GM21367 (cell line): ENCODE data around the gene PMPCA.

ENCODE experiments used
- ATAC-seq: cut with Tn5 transposase; IDR thresholded peaks from one replicate; pipeline ENCODE4 v1.9.1; 2021; ENCODE audit not compliant: unreplicated experiment

The PMPCA gene

DNA sequence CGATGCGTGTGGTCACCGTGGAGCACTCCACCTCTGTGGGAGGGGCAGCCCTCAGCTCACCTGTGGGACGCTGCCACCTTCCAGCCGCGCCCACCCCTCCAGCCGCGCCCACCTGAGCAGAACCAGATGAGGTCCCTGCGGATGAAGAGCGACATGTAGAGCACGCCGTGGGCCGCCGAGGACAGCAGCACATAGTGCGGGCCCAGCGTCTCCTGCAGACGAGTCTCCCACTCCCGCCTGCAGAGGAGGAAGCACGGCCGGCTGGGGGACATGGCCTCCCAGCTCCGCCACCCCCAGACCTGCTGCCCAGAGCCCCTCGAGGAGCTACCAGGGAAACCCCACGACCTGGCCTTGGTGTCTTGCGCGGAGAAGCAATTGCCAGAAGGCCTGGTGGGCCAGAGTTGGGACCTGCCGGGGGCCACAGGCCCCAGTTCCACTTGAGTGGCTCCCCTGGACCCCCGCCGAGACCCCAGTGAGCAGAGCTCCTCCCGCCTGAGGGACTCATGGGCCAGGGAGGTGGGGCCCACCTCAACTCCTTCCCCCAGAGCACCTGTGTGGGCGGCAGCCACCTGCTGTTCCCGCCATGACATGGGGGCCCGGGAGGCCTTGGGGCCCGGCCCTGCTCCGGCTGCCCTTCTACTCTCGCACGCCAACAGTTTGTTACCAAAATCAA lies 22.7 kb downstream of the PMPCA start:
- ATAC-seq, result no peak

DNA sequence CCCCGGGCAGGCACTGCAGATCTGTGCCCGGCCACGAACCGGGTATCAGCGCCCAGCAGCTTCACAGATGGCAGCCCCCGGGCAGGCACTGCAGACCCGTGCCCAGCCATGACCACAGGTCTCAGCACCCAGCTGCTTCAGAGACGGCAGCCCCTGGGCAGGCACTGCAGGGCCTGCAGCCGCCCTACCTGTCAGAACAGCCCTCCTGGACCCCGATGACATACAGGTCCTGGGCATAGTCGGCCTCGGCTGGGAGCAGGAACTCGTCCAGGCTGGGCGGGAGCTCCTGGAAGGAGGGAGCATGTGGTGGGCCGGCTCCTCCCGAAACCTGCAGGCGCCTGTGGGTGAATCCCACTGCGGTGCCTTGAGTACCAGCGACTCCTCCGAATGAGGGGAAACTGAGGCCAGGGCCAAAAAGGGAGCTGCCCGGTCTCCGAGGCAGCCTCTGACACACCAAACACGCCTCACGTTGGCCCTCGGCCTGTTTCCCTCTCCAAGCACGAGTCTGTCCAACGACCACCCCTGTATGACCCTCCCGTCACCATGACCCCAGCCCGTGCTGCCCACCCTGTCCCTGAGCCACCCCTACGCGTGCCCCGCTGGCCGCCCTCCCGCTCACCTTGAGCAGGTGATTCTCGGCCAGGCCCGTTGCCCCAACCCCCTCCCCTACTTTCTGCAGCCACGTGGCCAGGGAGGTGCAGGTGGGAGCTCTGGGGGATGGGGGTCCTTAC lies 23.6 kb downstream of the PMPCA start:
- ATAC-seq, result no peak

DNA sequence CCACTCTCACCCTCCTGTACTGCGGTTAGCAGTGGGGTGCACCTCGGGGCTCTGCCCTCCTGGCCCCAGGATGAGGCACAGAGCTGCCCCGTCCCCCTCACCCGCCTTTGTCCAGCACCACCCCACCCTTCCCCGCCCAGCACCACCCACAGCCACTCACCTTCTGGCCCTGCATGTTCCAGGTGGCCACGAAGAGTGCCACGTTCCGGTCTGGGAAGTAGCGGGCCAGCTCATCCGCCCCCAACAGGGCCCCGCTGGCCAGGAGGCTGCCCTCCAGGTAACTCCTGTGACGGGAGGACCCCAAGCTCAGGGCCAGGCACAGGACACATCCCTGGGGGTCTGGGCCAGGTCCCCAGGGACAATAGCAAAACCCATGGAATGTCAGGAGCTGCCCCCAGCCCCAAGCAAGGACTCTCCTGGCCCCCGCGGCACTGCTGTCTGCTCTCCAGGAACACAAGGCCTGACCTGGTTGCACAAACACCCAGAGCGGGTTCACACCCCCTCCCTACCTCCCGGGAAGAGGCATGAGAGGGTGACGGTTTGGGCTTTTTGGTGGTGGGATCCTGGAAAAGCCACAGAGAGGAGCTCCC lies 24.2 kb downstream of the PMPCA start:
- no peak for ATAC-seq

DNA sequence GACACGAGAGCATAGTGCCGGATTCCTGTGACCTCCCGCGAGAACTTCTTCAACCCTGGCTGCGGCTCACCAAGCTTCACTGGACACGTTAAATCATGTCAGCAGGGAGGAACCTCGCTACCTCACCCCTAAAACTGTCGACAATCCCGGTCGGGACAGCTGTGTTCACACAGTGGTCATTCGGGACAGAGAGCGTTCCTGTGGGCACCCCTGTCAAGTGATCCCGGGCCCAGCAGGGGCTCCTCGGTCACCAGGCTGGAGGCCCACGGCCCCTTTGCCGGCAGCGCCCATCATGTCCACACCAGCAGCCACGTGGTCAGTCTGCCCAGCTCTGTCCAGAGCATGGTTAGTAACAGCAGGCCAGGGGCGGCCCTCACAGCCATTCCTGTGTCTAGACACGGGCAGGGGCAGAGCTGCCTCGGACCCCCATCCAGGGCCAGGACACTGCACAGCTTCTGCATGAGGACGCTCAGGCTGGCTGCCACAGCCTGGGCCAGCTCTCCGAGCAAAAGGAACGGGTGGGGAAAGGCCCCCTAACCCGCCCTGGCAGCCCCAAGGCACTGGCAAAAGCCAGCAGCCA lies 25.7 kb downstream of the PMPCA start:
- no peak for ATAC-seq

DNA sequence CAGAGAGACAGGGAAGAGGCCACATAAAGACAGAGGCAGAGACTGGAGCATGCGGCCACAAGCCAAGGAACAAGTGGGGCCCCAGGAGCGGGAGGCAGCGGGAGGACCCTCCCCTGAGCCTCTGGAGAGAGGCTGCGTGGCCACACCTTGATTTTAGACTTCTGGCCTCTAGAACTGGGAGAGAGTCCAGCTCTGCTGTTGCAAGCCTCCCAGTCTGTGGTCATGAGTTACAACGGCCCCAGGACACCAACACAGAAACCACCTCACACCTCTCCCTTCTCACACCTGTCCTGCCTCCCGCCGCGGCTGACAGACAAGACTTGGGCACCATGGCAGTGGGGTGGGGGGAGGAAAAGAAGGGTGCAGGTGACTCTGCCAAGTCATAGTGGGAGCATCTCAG lies 27.0 kb downstream of the PMPCA start:
- ATAC-seq, result no peak

DNA sequence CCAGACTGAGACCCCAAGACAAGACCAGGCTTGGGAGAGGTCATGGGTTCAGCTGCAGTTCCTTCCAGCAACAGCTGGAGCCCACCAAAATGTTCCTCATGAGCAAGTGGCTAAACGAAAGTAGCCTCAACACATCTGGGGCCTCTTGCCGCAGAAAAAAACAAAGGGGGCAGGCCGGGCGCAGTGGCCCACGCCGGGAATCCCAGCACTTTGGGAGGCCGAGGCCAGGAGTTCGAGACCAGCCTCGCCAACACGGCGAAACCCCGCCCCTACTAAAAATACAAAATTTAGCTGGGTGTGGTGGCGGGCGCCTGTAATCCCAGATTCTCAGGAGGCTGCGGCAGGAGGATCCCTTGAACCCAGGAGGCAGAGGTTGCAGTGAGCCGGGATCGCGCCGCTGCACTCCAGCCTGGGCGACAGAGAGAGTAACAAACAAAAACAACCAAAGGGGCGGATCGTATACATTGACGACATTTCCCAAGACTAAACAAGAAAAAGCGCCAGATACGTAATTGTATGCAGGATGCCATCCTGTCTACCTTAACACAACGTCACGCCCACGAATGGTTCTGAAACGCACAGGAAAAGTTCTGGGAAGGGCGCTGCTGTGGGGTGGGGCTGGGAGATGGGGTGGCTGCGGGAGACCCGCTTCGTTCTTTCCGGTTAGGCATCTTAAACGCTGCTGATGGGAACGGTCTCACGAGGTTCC lies 27.5 kb downstream of the PMPCA start:
- ATAC-seq, result no peak

DNA sequence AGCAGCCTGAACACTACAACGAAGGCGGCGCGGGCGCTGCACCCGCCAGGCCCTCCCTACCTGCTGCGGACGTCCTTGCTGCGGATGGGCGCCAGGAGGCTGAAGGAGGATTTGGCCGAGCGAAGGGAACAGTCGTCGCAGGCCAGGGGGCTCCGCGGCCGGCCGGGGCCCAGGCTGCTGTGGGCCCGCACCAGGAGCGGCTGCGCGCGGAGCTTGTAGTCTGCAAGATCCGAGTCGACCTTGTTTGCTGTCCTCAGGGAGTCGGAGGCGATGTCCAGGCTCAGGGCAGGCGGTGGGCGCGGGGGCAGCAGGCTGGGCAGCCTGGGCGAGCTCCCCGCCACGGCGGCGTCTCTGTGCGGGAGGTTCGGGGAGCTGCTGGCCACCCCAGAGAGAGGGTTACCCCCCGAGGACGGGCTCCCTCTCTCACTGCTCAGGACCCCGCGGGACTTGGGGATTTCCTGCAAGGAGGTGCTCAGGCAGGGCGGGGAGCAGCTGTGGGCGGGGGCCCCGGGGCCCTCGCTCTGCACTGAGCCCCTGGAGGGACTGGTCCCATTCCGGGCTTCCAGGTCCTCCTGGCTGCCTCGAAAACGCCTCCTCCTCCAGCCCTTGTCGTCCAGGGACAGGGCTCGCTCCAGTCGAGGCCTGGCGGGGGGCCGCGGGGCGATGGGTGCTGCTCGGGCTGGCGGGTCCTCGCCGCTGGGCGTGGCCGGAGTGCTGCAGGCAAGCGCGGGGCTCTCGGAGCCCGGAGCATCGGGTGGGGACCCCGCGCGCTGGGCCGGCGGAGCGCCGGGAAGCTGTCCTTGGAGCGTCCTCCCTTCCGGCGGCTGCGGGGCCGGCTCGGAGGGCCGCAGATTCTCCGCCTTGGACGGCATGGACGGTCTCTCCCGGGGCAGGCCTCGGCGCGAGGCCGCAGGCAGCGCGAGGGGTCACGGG lies 28.4 kb downstream of the PMPCA start:
- ATAC-seq, result peak; percentile 26

DNA sequence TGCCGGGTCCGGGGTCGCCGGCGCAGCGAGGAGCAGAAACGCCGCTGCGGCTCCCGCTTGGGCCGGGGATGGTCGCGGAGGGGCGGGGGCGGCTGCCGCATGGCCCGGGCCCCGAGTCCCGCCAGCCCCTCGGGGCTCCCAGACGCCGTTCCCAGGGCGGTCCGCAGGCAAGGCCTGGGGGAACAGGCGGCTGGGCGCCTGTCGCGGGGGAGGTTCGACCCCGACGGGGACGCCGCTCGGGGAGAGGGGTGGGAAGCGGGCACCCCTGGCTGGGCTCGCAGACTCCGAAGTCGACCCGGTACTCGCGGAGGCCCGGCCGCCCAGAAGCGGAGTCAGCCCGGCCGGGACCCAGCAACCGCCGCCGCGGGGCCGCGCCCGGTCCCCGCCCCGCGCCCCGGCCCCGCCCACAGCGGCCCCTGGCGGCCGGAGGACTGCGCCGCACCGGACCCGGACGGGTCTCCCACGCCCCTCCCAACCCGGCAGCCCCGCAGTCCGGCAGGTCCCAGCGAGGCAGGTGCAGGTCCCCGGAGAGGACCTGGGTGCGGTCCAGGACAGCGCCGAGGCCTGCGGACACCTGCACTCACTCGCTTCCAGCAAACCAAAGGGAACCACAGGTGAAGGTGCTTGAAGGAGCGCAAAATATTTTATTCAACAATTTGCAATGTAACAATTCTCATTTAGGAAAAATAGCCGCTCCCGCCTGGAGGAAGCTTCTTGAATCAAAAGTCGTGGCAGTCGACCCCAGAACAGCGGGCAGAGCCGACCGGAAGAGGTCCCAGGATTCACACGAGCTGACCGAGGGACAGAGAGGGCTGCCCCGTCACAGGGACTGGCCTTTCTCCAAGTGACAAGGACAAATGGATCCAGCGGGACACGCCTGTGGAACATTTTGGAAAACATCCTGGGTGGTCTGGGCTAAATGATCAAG lies 29.3 kb downstream of the PMPCA start, which contains the start of gene INPP5E:
Gene INPP5E, minus strand, starts transcription at position 365 of the 928 bp plus-strand sequence. CDS start 426 bp downstream, outside the sequence.
- ATAC-seq, result peak; percentile 46

DNA sequence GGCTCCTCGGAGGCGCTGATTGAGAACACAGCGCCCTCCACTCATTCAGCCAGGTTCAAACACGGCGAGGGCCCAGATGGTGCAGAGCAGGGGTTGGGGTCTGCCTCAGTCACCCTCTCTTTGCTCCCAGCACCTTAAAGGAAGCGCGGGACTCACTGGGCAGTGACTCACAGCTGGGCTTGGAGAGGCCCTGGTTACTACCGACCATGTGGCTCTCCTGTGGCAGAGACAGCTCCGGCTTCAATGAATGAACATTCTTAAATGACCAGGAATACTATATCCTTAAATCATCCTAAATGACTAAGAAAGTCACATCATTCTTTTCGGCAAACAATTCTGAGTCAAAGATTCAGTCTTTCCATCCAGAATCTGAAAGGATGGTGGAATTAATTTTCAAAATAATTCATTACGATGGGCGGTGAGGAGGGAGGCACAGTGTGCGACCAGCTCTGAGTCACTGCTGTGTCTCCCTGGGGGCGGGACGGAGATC lies 30.8 kb downstream of the PMPCA start:
- ATAC-seq, result no peak

DNA sequence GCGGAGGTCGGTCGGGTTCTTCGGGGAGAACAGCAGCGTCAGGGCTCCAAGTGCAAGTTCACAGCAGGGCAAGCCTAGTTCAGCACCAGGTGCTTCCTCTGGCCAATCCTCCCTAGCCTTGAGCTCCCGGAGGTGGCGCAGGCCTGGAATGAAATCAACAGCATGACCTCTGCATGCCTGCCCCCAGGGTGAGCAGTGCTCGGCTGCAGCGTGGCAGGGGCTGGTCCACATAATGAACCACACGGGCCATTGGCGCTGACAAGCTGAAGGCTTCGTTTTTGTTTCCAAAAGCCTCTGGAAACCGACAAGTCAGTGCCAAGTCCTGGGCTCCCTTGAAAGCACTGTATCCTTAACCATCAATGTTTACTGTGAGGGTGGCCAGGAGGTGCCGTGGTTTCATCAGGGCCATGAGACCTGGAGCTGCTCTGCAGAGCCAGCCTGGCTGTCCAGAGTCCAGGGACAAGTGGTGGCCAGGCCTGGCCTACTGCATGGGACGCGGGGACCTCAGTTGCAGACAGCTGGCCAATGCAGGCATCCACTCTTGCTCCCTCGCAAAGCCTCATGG lies 31.3 kb downstream of the PMPCA start:
- ATAC-seq, result no peak

DNA sequence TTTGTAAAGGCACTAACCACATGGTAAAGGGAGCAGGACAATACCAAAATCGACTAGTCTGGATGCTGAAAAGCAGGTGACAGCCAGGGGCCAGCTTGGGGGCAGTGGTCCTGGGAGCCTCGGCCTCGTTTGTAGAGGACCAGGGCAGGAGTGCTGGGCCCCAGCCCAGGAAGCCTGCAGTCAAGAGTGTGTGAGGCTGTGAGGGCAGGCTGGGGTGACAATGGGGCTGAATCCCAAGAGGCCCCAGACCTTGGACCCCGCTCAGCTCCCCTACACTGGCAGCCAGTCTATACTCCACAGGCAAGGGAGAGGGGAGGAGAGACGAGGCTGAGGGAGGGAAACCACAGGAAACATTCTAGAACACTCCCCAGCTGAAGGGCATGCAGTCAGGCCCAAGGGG lies 31.8 kb downstream of the PMPCA start:
- ATAC-seq, result no peak

DNA sequence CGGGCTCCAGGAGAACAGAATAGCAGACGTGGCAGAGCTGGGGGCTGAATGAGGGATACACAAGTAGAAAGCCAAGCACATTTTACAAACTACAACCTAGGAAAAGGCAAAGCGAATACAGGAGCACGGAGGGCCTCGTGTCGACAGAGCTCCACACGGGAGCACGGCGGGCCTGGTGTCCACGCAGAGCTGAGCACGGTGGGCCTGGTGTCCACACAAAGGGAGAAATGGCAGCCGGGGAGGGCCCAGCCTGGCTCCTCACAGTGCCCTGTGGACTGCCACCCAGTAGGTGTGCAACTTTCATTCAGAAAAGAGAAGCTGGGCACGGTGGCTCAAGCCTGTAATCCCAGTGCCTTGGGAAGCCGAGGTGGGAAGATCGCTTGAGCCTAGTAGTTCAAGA lies 32.6 kb downstream of the PMPCA start:
- no peak for ATAC-seq

DNA sequence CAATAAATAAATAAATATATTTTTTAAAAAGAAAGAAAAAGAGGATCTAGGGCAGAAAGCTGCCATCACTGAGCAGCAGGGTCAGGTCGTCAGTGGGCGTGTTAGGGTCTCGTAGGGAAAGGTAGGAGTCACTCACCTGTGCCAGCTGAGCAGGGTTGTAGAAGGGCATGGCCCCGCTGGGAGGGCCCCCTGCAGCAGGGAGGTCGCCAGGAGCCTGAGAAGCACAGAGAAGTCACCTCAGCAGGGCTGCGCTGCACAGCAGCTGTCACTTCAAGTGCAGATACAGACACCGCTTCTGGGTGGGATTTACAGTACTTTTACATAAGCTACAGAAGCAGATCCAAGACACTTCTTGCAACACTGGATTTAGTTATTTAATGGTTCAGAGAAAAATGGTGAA lies 33.2 kb downstream of the PMPCA start:
- no peak for ATAC-seq

DNA sequence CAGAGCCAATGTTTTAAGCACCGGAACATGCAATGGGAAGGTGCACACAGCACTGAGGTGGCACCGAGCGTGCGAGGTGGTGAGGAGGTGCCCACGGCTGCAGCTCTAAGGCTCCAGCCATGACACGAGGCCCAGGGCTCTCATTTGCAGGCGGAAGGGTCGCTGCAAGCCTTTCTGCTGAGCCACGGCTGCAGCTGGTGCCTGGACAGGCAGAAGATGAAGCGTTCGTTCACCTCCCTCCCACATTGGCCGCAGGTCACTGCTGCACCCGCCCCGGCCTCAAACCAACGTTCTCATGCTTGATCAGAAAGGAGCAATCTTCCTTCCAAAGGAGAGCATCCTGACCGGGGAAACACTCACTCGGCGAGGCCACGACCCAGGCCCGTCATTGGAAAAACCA lies 33.6 kb downstream of the PMPCA start:
- no peak for ATAC-seq

DNA sequence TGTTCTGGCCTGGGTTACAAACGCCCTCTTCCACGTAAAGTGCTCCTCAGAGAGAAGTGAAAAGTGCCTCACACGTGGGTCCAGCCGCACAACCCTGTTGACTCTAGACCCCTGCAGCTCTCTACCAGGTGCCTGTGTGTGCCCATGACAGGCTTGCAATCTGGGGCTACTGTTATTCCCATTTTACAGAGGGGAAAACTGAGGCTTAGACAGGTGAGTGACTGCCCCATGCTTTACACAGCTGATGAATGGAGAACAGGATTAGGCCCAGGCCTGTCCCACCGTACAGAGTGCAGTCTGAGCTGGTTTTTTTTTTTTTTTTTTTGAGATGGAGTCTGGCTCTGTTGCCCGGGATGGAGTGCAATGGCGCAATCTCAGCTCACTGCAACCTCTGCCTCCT lies 35.3 kb downstream of the PMPCA start:
- ATAC-seq, result no peak

DNA sequence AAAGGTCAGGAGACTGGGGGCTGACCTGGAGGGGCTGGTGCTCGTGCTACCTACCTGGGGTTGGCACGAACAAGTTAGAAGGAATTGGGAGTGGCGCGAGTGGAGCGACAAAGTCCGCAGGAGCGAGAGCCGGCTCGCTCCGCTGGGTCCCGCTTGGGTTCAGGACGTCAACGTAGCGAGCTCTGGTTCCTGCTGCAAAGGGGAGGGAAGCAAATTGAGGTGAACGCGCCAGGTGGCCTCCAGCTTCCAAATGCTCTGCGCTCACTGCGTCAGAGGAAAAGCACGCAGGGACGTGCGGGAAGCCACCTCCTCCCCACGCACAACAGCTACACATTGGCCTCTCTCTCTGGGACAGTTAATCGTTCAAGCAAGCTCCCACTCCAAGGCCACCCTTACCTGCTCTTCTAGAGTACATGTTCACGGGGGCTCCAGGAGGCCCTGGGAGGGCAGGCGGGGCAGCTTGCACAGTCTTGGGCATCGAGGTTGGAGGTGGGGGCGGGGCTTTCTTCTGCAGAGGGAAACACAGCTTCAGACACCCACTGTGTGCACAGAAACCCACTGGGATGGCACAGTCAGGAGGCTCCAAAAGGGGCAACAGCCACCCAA lies 36.8 kb downstream of the PMPCA start:
- ATAC-seq, result no peak

DNA sequence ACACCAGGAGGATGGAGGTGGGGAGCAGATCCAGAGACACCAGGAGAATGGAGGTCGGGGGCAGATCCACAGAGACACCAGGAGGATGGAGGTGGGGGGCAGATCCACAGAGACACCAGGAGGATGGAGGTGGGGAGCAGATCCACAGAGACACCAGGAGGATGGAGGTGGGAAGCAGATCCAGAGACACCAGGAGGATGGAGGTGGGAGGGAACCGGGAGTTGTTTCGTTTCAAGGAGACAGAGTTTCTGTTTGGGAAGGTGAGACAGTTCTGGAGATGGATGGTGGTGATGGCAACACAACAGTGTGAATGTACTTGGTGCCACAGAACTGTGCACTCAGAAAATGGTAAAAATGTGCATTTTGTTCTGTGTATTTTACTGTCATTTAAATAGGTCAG lies 38.2 kb downstream of the PMPCA start:
- ATAC-seq, result no peak

DNA sequence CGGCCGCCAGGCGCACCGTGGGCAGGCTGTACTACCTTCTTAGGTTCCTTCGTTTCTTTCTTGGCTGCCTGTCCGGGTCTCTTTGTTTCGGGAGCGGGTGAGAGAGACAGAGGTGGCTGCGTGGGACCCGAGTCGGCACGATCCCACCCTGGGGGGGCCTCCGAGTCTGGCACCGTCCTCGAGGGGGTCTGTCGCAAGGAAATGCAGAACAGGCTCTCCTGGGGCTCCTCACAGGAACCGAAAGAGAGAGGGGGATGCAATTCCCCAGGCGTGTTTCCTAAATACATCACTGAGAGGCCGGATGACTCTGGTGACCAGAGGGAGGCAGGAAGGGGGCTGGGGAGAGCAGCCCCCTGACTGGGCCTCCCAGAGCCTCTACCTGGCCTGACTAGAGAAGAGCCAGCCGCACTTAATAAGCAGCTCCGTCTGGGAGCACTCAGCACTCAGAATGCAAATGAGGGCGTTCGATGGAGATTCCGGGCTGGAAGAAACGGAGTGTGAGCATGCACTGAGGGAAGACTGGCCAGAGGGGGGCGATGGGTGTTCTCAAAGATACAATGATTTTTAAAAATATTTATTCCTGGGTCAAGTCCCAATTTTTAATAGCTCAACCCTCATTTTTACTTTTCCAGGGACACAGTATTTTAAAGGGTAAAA lies 40.9 kb downstream of the PMPCA start:
- no peak for ATAC-seq
